Esophagus squamous epithelium (tissue), 4 donors: ENCODE measurements around the gene DUSP9.

Experiments used
- CTCF ChIP-seq, 6 experiments: fragments of 450-650 bp in 4 of 6; fragments of 200-600 bp in 2 of 6; sonication (generic) in 2 of 6; IDR thresholded peaks; one replicate each; pipeline ENCODE4 v1.5.1; 2016 to 2019; ENCODE audit warnings: antibody characterized with exemption in 6 of 6, mild to moderate bottlenecking in 4 of 6, moderate library complexity in 4 of 6
- POLR2A ChIP-seq, 4 donors: fragments of 450-650 bp; IDR thresholded peaks; one replicate each; pipeline ENCODE4 v1.6.1; 2017; ENCODE audit warnings: antibody characterized with exemption in 4 of 4, mild to moderate bottlenecking in 4 of 4, moderate library complexity in 3 of 4

- TF ChIP-seq CTCF (IDR thresholded peaks at IDR 0.05) (no peak), POLR2A (IDR thresholded peaks at IDR 0.05) (no peak)
These were observed 45.7 kb downstream of the DUSP9 start for GRCh38 chrX:153692611-153693156.
